Neural progenitor cell (in vitro differentiated cells): Measurements from ENCODE around the gene COX19. TPM values are rescaled to one million over a fixed set of nuclear protein-coding genes. Genes with fewer than 3 reads are reported as not detected.

ENCODE experiments used
- DNase-seq: peaks from one replicate; pipeline ENCODE4 v3.0.0-alpha.2; 2016; ENCODE audit warnings: low spot score
- H2AFZ ChIP-seq: fragments of 200-600 bp; sonication (generic); replicated peaks from 2 replicates; pipeline ENCODE4 v1.6.1; 2016; ENCODE audit warnings: antibody characterized with exemption
- H3F3A ChIP-seq: fragments of 200-600 bp; sonication (generic); 2 replicates; pipeline ENCODE4 v1.6.1; 2016; ENCODE audit warnings: antibody characterized with exemption, low read depth
- H3K27ac ChIP-seq: fragments of 200-600 bp; sonication (generic); 2 replicates; pipeline ENCODE4 v1.5.1; 2016; ENCODE audit warnings: mild to moderate bottlenecking
- H3K27me3 ChIP-seq: fragments of 200-600 bp; sonication (generic); 2 replicates; pipeline ENCODE4 v1.6.1; 2016; ENCODE audit warnings: mild to moderate bottlenecking, moderate library complexity
- H3K36me3 ChIP-seq: fragments of 200-600 bp; sonication (generic); 2 replicates; pipeline ENCODE4 v1.5.1; 2016
- H3K4me1 ChIP-seq: fragments of 200-600 bp; sonication (generic); 2 replicates; pipeline ENCODE4 v1.6.1; 2016; ENCODE audit warnings: mixed run types
- H3K4me2 ChIP-seq: fragments of 200-600 bp; sonication (generic); 2 replicates; pipeline ENCODE4 v1.6.1; 2016
- H3K4me3 ChIP-seq: fragments of 200-600 bp; sonication (generic); 2 replicates; pipeline ENCODE4 v1.5.1; 2016
- H3K79me2 ChIP-seq: fragments of 200-600 bp; sonication (generic); 2 replicates; pipeline ENCODE4 v1.6.1; 2016; ENCODE audit warnings: low read depth
- H3K9ac ChIP-seq: fragments of 200-600 bp; sonication (generic); 2 replicates; pipeline ENCODE4 v1.6.1; 2016
- H3K9me3 ChIP-seq: fragments of 200-600 bp; sonication (generic); 2 replicates; pipeline ENCODE4 v1.5.1; 2016; ENCODE audit warnings: low read depth
- H4K20me1 ChIP-seq: fragments of 200-600 bp; sonication (generic); 2 replicates; pipeline ENCODE4 v1.6.1; 2016; ENCODE audit warnings: low read depth
- H3K27ac Mint-ChIP-seq: 3 replicates; pipeline ENCODE4 v1.8.0; 2021; ENCODE audit warnings: mixed read lengths
- H3K27me3 Mint-ChIP-seq: 2 replicates; pipeline ENCODE4 v1.8.0; 2022; ENCODE audit warnings: low read depth, mild to moderate bottlenecking, inconsistent platforms, moderate library complexity, mixed read lengths; ENCODE audit not compliant: insufficient read depth
- H3K36me3 Mint-ChIP-seq: 3 replicates; pipeline ENCODE4 v1.8.0; 2021; ENCODE audit warnings: mixed read lengths
- H3K4me1 Mint-ChIP-seq: 3 replicates; pipeline ENCODE4 v1.8.0; 2021; ENCODE audit warnings: mixed read lengths
- H3K4me3 Mint-ChIP-seq: 3 replicates; pipeline ENCODE4 v1.8.0; 2021; ENCODE audit warnings: mild to moderate bottlenecking, moderate library complexity, mixed read lengths
- H3K9me3 Mint-ChIP-seq: 3 replicates; pipeline ENCODE4 v1.8.0; 2020; ENCODE audit warnings: mixed read lengths
- CTCF ChIP-seq: fragments of 200-600 bp; sonication (generic); IDR thresholded peaks from 2 replicates; pipeline ENCODE4 v1.5.1; 2017; ENCODE audit warnings: antibody characterized with exemption, mild to moderate bottlenecking
- EZH2 ChIP-seq: fragments of 200-600 bp; sonication (generic); IDR thresholded peaks from 2 replicates; pipeline ENCODE4 v1.6.1; 2017; ENCODE audit warnings: antibody characterized with exemption, mild to moderate bottlenecking, moderate library complexity
- EZH2phosphoT487 ChIP-seq: fragments of 200-600 bp; sonication (generic); IDR thresholded peaks from 2 replicates; pipeline ENCODE4 v1.6.1; 2017; ENCODE audit warnings: antibody characterized with exemption
- total RNA-seq: library from RNA; depleted of rRNA; stranded (reverse); fragments of >200 nt; gene quantifications from 2 replicates; pipeline ENCODE4 v1.2.3, GENCODE V29; 2015; ENCODE audit warnings: low replicate concordance

Gene COX19
- total RNA-seq, 1 donor from 2014 or later = 15.1 TPM

GRCh38 chr7:972676-973309 is 2.6 kb downstream of the COX19 start:
- Histone ChIP-seq H3K27me3 (no peaks in the 10 kb centered on the region), H3K9ac (no peak overlapping the region), H2AFZ (no peak overlapping the region), H3K79me2 (peaks cover 45% of the 10 kb centered on the region), H3K36me3 (no peaks in the 10 kb centered on the region), H3K4me1 (peaks cover 17% of the 10 kb centered on the region), H3K4me2 (no peak overlapping the region), H3K9me3 (no peaks in the 10 kb centered on the region), H4K20me1 (peaks cover 34% of the 10 kb centered on the region), H3K27ac (no peak overlapping the region), H3F3A (peaks cover 3% of the 10 kb centered on the region), H3K4me3 (no peak overlapping the region)
- no peak for TF ChIP-seq CTCF
- no peak for TF ChIP-seq EZH2phosphoT487
- no peak for TF ChIP-seq EZH2
- Mint-ChIP-seq H3K36me3 (peaks cover 8% of the 10 kb centered on the region), H3K27ac (no peak overlapping the region), H3K9me3 (no peaks in the 10 kb centered on the region), H3K4me3 (peak overlapping the region; percentile 52), H3K27me3 (no peaks in the 10 kb centered on the region), H3K4me1 (peaks cover 21% of the 10 kb centered on the region)
- DNase-seq = no peak

GRCh38 chr7:972110-972509 is 3.2 kb downstream of the COX19 start:
- Histone ChIP-seq H3F3A (no peaks in the 10 kb centered on the region), H3K27me3 (no peaks in the 10 kb centered on the region), H3K79me2 (peaks cover 45% of the 10 kb centered on the region), H3K9ac (no peak overlapping the region), H2AFZ (no peak overlapping the region), H3K4me2 (no peak overlapping the region), H3K4me1 (peaks cover 12% of the 10 kb centered on the region), H4K20me1 (peaks cover 34% of the 10 kb centered on the region), H3K36me3 (no peaks in the 10 kb centered on the region), H3K4me3 (no peak overlapping the region), H3K27ac (no peak overlapping the region), H3K9me3 (no peaks in the 10 kb centered on the region)
- H3K36me3 Mint-ChIP-seq = peaks cover 13% of the 10 kb centered on the region
- peaks cover 2% of the 10 kb centered on the region for H3K27me3 Mint-ChIP-seq
- no peak for DNase-seq
- no peak overlapping the region for H3K27ac Mint-ChIP-seq
- no peaks in the 10 kb centered on the region for H3K9me3 Mint-ChIP-seq
- H3K4me3 Mint-ChIP-seq = no peak overlapping the region
- H3K4me1 Mint-ChIP-seq = peaks cover 14% of the 10 kb centered on the region
- no peak for TF ChIP-seq EZH2phosphoT487
- no peak for TF ChIP-seq EZH2
- TF ChIP-seq CTCF = no peak

- H3K27ac ChIP-seq = no peak overlapping the region
- H3K27ac Mint-ChIP-seq = no peak overlapping the region
- peaks cover 10% of the 10 kb centered on the region for H3K4me1 ChIP-seq
- TF ChIP-seq EZH2 = no peak
- no peak for TF ChIP-seq CTCF
- TF ChIP-seq EZH2phosphoT487 = no peak
- no peaks in the 10 kb centered on the region for H3K9me3 Mint-ChIP-seq
- H3K9ac ChIP-seq = no peak overlapping the region
- H3K36me3 Mint-ChIP-seq = peaks cover 13% of the 10 kb centered on the region
- H3K9me3 ChIP-seq = no peaks in the 10 kb centered on the region
- H3K79me2 ChIP-seq = peaks cover 45% of the 10 kb centered on the region
- peaks cover 5% of the 10 kb centered on the region for H3K27me3 Mint-ChIP-seq
- H3K4me3 ChIP-seq = no peak overlapping the region
- H3K4me1 Mint-ChIP-seq = peaks cover 11% of the 10 kb centered on the region
- no peaks in the 10 kb centered on the region for H3K27me3 ChIP-seq
- H4K20me1 ChIP-seq = peaks cover 34% of the 10 kb centered on the region
- peaks cover 4% of the 10 kb centered on the region for H3F3A ChIP-seq
- DNase-seq = no peak
- H3K4me3 Mint-ChIP-seq = no peak overlapping the region
- no peaks in the 10 kb centered on the region for H3K36me3 ChIP-seq
- H2AFZ ChIP-seq = no peak overlapping the region
- no peak overlapping the region for H3K4me2 ChIP-seq
Observed at GRCh38 chr7:970744-971143, 4.6 kb downstream of the COX19 start.
